Effector memory CD4-positive, alpha-beta T cell (primary cell): ENCODE measurements around the gene STK39.

Experiments
- DNase-seq, 3 donors: peaks; one replicate each; pipeline ENCODE4 v3.0.0-alpha.2; 2020
- H3K27ac ChIP-seq: 2 replicates; pipeline ENCODE4 v1.7.0; 2013; ENCODE audit warnings: mild to moderate bottlenecking, low read length, moderate library complexity; ENCODE audit not compliant: insufficient read depth, poor library complexity, severe bottlenecking
- H3K27me3 ChIP-seq: replicated peaks from 2 replicates; pipeline ENCODE4 v1.7.0; 2013; ENCODE audit warnings: mild to moderate bottlenecking, low read length; ENCODE audit not compliant: insufficient read depth, control insufficient read depth, poor library complexity, severe bottlenecking
- H3K36me3 ChIP-seq: 2 replicates; pipeline ENCODE4 v1.7.0; 2013; ENCODE audit warnings: mild to moderate bottlenecking, low read length, moderate library complexity; ENCODE audit not compliant: control insufficient read depth, insufficient read depth
- H3K4me1 ChIP-seq: 2 replicates; pipeline ENCODE4 v1.7.0; 2013; ENCODE audit warnings: low read length, mild to moderate bottlenecking; ENCODE audit not compliant: control insufficient read depth, insufficient read depth, poor library complexity, severe bottlenecking
- H3K4me3 ChIP-seq: 2 replicates; pipeline ENCODE4 v1.7.0; 2013; ENCODE audit warnings: low read length, low read depth, mild to moderate bottlenecking; ENCODE audit not compliant: insufficient read depth, poor library complexity, severe bottlenecking
- H3K9me3 ChIP-seq: 2 replicates; pipeline ENCODE4 v1.7.0; 2013; ENCODE audit warnings: mild to moderate bottlenecking, low read length, moderate library complexity; ENCODE audit not compliant: control insufficient read depth

The STK39 gene

DNA sequence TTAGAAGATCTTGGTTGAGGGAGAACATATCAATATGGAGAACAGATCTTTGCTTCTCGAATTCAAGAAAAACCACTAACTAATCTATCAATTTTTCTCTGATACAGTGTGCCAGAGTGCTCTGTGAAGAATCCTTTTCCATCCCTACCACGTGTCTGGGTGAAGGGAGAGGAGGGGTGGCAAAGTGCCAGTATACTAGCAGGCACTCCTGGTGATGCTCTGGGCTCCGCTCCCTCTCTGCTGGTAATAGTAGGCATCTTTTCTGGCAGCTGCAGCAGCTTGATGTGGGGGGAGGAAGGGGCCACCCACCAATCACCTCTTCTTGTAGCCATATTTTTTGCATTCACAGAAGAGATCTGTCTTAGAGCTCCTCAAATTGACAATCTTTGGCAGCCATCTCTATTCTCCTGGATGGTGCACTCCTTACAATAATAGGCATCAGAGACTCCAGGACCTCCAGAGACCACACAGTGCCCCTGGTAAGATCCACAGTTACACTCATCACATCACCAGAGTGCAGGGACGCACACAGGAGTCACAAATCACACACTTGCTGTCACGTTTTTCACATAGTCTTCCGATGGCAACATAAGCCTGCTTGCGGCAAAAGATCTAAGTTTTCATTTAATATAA, 15.7 kb downstream of the STK39 start:
- Histone ChIP-seq H3K27ac (no peak overlapping the region), H3K9me3 (no peaks in the 10 kb centered on the region), H3K4me3 (no peak overlapping the region), H3K27me3 (no peaks in the 10 kb centered on the region), H3K36me3 (no peaks in the 10 kb centered on the region), H3K4me1 (peaks cover 10% of the 10 kb centered on the region)
- DNase-seq: no peak

DNA sequence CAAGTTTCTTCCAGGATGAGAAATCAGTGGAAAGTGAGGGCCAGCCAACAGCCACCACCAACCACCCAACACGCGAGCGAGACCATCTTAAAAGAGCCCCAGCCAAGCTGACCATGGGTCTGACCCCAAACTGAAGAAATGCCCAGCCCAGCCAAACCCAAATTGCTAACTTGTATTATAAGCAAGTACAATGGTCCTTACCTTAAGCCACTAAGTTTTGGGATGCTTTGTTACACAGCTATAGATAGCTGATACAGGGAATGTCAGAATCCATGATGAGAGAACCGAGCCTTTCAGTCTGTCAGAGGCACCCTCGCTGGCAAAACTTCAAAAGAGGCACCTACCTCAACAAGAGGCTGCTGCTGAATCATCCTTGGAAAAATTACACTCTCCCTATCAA, 17.0 kb downstream of the STK39 start:
- DNase-seq: no peak
- Histone ChIP-seq H3K27me3 (no peaks in the 10 kb centered on the region), H3K4me1 (peaks cover 10% of the 10 kb centered on the region), H3K36me3 (no peaks in the 10 kb centered on the region), H3K4me3 (no peak overlapping the region), H3K9me3 (no peaks in the 10 kb centered on the region), H3K27ac (no peak overlapping the region)

DNA sequence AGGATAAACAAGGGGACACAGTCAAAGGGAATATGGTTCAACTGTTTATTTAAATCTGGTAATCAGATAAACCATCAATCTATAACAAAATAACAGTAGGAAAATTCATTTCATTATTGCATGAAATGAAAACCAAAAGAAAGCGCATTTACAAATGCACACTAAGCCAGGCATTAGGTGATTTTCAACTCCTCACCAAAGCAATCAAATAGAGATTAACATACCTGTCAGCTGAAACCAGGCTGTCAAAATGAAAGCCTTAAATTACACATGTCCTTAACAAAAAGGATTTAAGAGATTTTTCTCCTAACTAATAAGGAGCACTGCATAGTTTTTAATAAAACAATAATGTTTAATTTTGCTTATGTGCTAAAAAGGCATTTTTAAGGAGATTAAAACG, 23.0 kb downstream of the STK39 start:
- H3K27me3 ChIP-seq: no peaks in the 10 kb centered on the region
- H3K9me3 ChIP-seq: no peaks in the 10 kb centered on the region
- H3K4me1 ChIP-seq: no peaks in the 10 kb centered on the region
- H3K36me3 ChIP-seq: no peaks in the 10 kb centered on the region
- H3K4me3 ChIP-seq: no peak overlapping the region
- H3K27ac ChIP-seq: no peak overlapping the region
- DNase-seq: no peak

DNA sequence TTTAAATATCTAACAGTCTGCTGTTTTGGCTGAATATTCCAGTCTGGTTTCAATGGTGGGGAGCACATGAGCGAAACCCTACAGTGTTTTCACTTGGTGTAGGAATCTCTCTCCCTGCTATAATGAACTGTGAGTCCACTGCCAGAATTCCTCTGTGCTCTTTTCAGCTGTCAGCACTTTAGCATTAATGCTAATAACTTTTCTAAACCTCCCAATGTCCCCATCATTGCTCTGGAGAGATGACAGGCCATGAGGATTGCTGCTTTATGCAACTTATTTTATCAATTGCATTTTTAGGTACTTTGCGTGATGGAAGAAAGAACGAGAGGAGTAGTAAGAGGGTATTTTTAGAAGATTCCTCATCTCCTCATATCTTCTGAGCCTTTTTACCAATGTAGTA, 25.3 kb downstream of the STK39 start:
- Histone ChIP-seq H3K27ac (no peak overlapping the region), H3K4me3 (no peak overlapping the region), H3K27me3 (no peaks in the 10 kb centered on the region), H3K9me3 (no peaks in the 10 kb centered on the region), H3K4me1 (no peaks in the 10 kb centered on the region), H3K36me3 (no peaks in the 10 kb centered on the region)
- DNase-seq: no peak

DNA sequence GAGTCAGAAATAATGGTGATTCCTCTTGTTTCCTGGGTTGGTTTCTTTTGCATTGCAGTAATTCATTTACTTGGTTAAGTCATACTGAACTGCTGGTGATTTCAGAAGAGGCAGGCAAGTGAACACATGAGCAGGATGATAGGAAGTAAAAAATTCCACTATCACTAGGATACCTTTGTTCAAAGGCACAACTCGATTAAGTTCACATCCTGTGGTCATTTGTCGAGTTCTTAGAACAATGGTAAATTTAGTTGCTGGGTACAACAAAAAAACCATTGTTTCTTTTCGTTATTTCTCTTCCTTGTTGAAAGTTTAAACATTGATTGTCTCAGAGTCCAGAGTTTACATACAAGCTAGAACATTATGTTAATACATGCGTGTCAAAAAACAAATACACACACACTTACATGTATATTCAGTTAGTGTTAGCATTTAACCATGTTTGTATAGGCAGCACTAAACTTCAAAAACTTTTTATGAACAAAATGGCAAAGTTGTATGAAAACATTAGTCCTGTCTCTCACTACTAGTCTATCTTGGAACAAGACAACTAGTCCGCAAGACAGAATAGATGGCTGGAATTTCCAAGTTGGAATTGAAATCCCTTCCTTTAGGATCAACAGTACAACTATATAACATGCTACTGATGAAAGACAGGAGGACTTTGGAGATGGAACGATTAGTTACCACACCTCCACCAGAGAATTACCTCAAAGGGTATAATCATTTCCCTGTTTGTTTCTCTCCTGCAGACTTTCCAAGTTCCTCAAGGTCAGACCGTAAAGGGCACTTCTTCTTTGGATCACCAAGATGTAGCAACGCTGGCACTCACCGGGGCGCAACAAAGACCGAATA, 26.2 kb downstream of the STK39 start:
- H3K27me3 ChIP-seq: no peaks in the 10 kb centered on the region
- DNase-seq: no peak
- no peak overlapping the region for H3K4me3 ChIP-seq
- no peaks in the 10 kb centered on the region for H3K36me3 ChIP-seq
- H3K9me3 ChIP-seq: no peaks in the 10 kb centered on the region
- H3K27ac ChIP-seq: no peak overlapping the region
- H3K4me1 ChIP-seq: no peaks in the 10 kb centered on the region

DNA sequence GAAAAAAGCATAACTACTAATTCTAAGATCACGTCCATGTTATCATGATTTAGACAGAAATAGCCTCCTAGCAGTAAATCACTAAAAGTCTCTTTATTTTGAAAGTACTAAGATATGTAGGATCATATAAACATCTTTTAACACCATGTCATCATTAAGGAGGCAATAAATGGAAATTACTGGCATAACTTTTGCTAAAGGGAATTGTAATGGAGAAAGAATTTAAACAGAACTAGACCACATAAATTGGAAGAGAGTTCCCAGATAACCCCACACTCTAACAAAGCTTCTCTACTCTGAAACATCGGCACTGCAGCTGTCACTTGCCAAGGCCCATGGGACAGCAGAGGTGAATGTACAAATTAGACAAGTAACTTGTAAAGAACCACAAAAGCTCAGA, 29.5 kb downstream of the STK39 start:
- no peaks in the 10 kb centered on the region for H3K27me3 ChIP-seq
- no peak overlapping the region for H3K27ac ChIP-seq
- H3K36me3 ChIP-seq: no peaks in the 10 kb centered on the region
- DNase-seq: no peak
- H3K9me3 ChIP-seq: no peaks in the 10 kb centered on the region
- H3K4me3 ChIP-seq: no peak overlapping the region
- no peaks in the 10 kb centered on the region for H3K4me1 ChIP-seq

DNA sequence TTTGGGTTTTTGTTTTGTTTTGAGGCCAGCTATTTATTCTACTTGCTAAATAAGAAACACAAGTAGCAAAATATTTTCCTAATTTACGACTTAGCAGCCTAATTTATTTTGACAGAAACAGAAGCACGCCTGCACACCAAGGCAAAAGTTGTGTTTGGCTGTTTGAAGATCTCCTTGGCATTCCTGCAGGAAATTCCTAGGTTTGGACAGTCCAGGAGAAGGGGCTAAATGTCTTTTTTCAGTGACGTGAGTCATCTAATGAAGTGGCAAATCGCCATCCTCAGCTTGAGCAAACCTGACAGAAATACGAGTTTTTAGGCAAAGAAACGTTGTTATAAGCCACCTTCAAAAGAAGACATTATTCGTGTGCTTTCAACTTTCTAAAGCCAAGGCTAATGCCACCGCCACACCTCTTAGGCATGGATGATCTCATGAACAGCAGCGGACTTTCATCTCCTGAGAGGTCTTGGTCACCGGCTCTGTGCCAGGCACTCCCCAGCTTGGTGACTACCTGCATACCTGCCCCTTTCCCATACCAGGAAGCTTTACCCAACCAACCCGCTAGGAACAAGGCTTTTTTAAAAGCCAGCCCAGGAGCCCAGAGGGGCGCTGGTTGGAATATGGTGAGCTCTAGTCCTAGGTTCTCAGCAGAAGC, 30.9 kb downstream of the STK39 start:
- no peaks in the 10 kb centered on the region for H3K9me3 ChIP-seq
- H3K4me1 ChIP-seq: peaks cover 5% of the 10 kb centered on the region
- no peaks in the 10 kb centered on the region for H3K27me3 ChIP-seq
- no peaks in the 10 kb centered on the region for H3K36me3 ChIP-seq
- DNase-seq: no peak
- H3K27ac ChIP-seq: no peak overlapping the region
- no peak overlapping the region for H3K4me3 ChIP-seq

DNA sequence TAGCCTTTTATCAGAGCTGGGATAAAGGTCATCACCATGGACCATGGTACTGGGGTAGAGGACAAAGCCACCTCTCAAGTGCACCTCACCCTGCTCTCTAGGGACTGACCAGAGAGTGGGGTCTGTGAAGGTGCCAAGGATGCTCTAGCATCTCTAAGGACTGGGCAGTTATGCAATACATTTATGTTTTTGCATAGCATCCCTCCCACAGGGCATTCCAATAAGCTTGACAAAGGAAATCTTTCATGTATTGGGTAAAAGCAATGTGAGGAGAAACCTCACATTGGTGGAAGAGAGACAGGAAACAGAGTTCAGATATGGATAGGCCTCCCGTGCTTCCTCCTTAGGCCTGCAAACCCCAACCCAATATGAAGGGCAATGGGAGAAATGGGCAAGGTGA, 31.6 kb downstream of the STK39 start:
- Histone ChIP-seq H3K27ac (no peak overlapping the region), H3K9me3 (no peaks in the 10 kb centered on the region), H3K4me1 (peaks cover 5% of the 10 kb centered on the region), H3K36me3 (no peaks in the 10 kb centered on the region), H3K4me3 (no peak overlapping the region), H3K27me3 (no peaks in the 10 kb centered on the region)
- no peak for DNase-seq

DNA sequence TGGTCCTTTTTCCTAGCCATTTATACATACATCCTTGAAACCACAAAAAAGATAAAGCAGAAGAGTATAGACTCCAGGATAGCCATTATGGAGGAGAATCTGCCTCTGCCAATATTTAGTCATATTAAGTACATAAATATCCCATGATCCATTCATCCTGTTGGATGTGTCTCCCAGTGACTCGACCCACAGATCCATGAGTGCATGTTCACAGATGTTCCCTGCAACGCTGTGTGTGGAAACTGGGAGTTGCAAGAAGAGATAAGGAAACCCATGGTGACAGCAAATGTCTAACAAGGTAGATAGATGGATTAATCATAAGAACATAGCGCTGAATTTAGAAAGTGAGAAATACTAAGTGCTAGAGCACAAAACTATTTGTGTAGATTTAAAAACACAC, 34.5 kb downstream of the STK39 start:
- Histone ChIP-seq H3K4me3 (no peak overlapping the region), H3K36me3 (no peaks in the 10 kb centered on the region), H3K27me3 (no peaks in the 10 kb centered on the region), H3K27ac (no peak overlapping the region), H3K4me1 (peaks cover 9% of the 10 kb centered on the region), H3K9me3 (no peaks in the 10 kb centered on the region)
- DNase-seq: no peak

DNA sequence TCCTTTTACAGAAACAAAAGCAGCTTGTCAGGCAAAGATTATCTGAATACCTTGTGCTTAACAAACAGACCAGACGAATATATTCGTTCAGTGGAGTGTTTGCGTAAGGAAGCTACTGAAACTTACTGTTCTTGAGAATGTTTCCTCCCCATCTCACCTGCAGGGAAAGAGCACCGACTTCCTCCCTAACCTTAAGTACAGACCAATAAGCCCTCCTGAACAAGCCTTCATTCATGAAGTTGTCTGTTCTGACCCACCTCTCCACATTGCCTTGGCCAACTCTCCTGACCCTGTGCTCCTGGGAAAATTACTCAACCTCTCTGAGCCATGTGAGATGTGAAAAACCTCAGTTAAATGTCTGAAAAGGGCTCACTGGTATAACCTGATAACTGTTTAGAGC, 35.2 kb downstream of the STK39 start:
- no peak for DNase-seq
- Histone ChIP-seq H3K4me1 (peaks cover 9% of the 10 kb centered on the region), H3K9me3 (no peaks in the 10 kb centered on the region), H3K4me3 (no peak overlapping the region), H3K27me3 (no peaks in the 10 kb centered on the region), H3K27ac (no peak overlapping the region), H3K36me3 (no peaks in the 10 kb centered on the region)
